GM13977 (cell line): ENCODE measurements around the gene EML4.

Source experiments
- DNase-seq: peaks from one replicate; pipeline ENCODE4 v3.0.0; 2012; ENCODE audit warnings: low spot score
- in situ Hi-C: fragments of 300-500 bp; cut with MboI; formaldehyde crosslinking; loops from one replicate; pipeline ENCODE4 v1.12.0; 2022; ENCODE audit warnings: low sequenced_read_pairs, low pct_unique_long_range_greater_than_20kb, mixed read lengths, inconsistent platforms; ENCODE audit not compliant: unreplicated experiment
- TF ChIP-seq, protein P1 (sequence below): IDR thresholded peaks from 2 replicates; pipeline ENCODE4 v1.5.1; 2012; ENCODE audit warnings: mild to moderate bottlenecking, control low read depth; ENCODE audit not compliant: insufficient read depth; ENCODE audit errors: extremely low read depth, missing control alignments

Gene EML4

DNA sequence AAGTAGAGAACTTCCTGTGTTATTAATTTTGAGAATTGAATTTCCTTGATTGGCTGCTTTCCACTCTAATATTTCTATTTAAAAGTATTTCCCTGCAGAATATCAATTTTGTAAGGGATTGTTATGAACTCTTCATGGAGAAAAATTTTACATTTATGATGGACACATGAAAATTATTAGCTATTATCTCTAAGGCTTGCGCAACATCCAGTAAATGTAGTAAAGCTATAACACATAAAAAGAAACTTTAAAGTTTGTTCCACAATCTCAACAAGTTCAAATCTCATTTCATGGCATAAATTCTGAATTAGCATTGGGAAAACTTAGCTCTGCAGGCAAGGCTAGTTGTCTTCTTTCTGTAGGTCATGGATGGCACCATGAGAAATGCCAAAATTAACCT, 4.2 kb upstream of the EML4 start:
- no peak for DNase-seq

DNA sequence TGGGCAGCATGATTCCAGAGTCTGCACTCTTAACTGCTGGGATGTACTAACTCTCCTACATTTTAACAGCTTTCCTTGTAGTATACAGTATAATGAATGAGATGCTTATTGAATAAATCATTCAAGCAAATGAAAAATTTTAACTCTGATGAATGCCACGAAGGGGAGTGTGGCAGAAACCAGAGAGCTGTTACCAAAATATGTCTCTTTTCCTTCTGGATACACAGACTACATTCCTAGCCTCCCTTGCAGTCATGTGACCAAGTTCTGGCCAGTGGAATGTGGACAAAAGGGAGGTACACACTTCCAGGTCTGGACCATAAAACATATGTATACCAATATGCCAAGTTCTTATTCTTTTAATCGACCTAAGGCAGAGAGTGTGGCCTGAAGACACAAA, 1.7 kb upstream of the EML4 start:
- DNase-seq: no peak
- in situ Hi-C loops: no loop called here
- TF ChIP-seq, protein P1, sequence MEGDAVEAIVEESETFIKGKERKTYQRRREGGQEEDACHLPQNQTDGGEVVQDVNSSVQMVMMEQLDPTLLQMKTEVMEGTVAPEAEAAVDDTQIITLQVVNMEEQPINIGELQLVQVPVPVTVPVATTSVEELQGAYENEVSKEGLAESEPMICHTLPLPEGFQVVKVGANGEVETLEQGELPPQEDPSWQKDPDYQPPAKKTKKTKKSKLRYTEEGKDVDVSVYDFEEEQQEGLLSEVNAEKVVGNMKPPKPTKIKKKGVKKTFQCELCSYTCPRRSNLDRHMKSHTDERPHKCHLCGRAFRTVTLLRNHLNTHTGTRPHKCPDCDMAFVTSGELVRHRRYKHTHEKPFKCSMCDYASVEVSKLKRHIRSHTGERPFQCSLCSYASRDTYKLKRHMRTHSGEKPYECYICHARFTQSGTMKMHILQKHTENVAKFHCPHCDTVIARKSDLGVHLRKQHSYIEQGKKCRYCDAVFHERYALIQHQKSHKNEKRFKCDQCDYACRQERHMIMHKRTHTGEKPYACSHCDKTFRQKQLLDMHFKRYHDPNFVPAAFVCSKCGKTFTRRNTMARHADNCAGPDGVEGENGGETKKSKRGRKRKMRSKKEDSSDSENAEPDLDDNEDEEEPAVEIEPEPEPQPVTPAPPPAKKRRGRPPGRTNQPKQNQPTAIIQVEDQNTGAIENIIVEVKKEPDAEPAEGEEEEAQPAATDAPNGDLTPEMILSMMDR: no peak

More for the DNA sequence above, 4.2 kb upstream of the EML4 start:
- in situ Hi-C loops: no loop called here
- TF ChIP-seq, protein P1: no peak

DNA sequence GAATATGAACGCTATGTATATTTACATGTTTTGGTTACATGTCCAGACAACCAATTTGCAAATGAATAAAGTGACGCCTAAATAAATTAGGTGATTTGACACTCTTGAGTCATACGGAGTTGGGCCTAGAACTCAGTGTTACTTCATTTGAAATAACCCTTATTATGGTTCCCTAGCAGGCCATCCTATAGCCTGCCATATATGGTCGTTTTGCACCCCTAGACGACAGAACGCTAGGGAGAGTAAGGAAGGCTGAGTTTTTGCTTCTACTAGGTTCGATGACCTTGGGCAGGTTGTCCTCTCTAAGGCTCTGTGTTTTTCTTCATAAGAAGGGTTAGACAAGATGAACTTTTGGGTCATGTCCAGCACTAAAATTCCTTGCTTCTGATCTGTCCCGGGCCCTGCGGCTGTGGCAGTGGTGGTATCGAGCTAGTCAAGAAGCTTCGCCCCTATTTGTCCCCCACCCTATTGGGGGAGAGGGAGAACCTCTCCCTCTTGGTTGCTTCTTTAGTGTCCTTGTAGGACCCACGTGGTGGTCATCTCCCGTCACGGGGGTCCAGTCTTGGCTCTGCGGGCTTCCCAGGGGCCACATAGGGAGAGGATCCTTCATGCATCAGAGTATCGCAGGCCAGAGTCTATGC, 574 bp upstream of the EML4 start:
- DNase-seq: no peak
- in situ Hi-C loops: no loop called here
- TF ChIP-seq, protein P1: no peak

DNA sequence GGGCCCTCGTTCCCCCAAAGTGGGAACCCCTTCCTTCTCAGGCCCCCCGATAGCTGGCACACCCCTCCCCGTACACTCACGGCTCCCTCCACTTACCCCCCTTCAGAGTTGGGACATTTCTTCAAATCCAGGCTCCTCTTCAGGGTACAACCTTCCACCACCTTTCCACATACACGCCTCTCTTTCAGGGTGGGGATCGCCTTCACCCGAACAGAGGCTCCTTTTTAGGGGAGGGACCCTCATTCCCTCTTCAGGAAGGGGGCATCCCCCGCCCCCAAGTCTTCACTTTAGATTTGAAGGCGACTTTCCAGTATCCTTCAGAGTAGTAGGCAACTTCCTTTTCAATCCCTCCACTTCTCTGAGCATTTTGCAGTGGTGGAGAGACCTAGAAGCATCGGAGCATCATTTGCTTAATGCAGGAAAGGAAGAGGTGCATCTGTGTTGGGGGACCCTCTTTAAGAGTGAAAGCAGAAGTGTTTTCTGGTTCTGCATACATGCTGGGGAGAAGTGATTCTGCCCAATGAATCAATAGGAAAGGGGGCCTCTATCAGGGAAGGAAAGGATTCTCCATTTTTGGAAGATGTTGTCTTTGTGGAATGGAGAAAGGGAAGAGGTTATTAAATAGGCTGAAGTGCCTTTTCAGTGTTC, 845 bp downstream of the EML4 start:
- DNase-seq: peak; percentile 55
- in situ Hi-C loops: no loop called here
- TF ChIP-seq, protein P1: no peak

DNA sequence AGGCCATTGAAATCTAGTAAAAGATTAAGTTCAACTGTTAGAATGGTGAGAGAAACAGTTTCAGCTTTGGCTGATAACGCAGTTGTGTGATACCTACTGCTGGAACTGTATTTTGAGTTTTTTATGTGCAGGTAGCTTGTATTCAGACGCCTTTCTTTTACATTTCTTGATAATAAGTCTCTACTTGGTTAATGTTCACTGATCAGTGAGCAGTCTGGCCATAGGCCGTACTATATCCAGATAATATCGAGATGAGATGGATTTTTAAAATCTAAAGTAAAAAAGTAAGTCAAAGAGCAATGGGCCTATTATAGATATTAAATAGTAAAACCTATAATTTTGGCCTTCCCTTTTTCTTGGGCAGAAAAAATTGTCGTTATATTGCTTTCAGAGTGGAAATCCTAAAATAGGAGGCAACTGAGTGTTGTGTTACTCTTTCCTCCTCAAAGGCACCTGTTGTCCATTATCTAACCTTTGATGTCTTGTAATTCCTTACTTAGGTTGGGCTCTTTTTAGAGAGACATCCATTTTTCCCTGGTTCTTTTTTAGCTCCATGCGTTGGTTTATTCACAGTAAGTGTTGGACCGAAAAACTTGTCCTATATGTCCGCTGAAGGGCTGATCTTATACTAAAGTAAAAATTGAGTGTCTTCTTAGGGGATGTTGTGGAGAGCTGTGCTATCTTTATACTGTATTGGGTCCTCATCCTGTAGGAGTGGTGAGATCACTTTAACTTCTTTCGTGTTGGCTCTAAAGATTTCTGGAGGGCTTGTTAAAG, 1.7 kb downstream of the EML4 start:
- in situ Hi-C loops: no loop called here
- DNase-seq: no peak
- TF ChIP-seq, protein P1: no peak

DNA sequence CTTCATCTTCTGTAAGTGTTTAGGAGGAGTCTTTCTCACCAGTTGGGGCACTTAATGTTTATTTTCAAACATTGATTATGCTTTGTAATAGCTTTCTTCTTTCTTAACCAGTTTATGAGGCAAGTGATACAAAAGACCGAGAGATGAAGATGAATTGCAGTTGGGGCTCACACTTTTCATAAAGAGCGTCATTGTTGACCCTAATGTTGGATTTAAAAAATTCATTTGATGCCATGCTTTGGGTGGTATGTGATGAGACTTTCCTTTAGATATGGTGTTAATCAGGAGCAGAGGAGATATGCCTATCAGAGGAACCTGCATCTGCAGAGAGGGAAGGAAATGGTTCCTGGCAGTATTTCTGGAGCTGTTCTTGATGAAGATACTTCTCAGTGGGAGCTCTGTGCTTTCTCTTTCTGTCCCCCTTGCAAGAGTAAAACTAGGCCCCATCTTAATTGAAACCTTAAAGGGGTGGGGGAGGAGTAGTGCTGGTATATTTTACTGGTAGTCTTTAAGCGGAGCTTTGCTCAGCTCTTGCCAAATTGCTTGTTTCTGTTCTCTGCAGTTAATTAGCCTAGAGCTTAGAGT, 2.3 kb downstream of the EML4 start:
- in situ Hi-C loops: no loop called here
- peak; percentile 63 for DNase-seq
- TF ChIP-seq, protein P1: no peak
